ENCODE results near the gene INMT.

DNA sequence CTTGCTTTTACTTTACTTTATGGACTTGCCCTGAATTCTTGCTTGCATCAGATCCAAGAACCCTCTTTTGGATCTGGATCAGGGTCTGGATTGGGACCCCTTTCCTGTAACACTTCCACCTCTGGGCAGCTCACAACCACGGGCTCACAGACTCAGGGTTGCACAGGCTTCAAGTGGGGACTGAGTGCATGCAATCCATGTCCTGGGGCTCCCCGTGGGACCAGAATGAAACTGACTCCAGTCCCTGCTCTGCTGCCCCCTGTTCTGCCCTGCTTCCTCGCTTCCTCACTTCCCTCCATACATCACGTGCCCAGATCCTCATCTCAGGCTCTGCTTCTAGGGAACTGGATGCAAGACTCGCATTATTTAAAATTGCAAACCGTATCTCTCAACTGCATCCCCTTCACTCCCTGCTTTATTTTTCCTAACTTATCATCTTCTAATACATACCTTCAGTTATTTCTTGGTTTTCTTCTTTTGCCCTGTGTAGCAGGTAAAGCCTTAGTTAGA lies 23.3 kb upstream of the INMT start:
- TF ChIP-seq, protein P1, sequence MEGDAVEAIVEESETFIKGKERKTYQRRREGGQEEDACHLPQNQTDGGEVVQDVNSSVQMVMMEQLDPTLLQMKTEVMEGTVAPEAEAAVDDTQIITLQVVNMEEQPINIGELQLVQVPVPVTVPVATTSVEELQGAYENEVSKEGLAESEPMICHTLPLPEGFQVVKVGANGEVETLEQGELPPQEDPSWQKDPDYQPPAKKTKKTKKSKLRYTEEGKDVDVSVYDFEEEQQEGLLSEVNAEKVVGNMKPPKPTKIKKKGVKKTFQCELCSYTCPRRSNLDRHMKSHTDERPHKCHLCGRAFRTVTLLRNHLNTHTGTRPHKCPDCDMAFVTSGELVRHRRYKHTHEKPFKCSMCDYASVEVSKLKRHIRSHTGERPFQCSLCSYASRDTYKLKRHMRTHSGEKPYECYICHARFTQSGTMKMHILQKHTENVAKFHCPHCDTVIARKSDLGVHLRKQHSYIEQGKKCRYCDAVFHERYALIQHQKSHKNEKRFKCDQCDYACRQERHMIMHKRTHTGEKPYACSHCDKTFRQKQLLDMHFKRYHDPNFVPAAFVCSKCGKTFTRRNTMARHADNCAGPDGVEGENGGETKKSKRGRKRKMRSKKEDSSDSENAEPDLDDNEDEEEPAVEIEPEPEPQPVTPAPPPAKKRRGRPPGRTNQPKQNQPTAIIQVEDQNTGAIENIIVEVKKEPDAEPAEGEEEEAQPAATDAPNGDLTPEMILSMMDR (CRISPR knock-in tag; IDR thresholded peaks at IDR 0.05): no peak
- TF ChIP-seq RXRA (CRISPR knock-in tag; IDR thresholded peaks at IDR 0.05) (no peak), ZNF891 (CRISPR knock-in tag; IDR thresholded peaks at IDR 0.05) (no peak), CC2D1A (CRISPR knock-in tag; IDR thresholded peaks at IDR 0.05) (no peak), ZNF678 (CRISPR knock-in tag; IDR thresholded peaks at IDR 0.05) (no peak), TCF12 (IDR thresholded peaks at IDR 0.05) (no peak), TCF12 (CRISPR knock-in tag; IDR thresholded peaks at IDR 0.05) (no peak), ZIK1 (CRISPR knock-in tag; IDR thresholded peaks at IDR 0.05; ENCODE audit: borderline replicate concordance, low read depth) (no peak), PRPF4 (IDR thresholded peaks at IDR 0.05; ENCODE audit: low read depth, low read length, poor library complexity, severe bottlenecking) (no peak), EZH2 (conservative IDR thresholded peaks at IDR 0.05; ENCODE audit: low read depth, low read length) (no peak), POLR2AphosphoS5 (IDR thresholded peaks at IDR 0.05; ENCODE audit: low read depth, low read length) (no peak), GABPA (IDR thresholded peaks at IDR 0.05; ENCODE audit: low read depth, low read length) (no peak), GABPA (CRISPR knock-in tag; IDR thresholded peaks at IDR 0.05; ENCODE audit: low read depth) (no peak), ZNF354B (CRISPR knock-in tag; IDR thresholded peaks at IDR 0.05) (no peak)
- TF ChIP-seq, protein P2, sequence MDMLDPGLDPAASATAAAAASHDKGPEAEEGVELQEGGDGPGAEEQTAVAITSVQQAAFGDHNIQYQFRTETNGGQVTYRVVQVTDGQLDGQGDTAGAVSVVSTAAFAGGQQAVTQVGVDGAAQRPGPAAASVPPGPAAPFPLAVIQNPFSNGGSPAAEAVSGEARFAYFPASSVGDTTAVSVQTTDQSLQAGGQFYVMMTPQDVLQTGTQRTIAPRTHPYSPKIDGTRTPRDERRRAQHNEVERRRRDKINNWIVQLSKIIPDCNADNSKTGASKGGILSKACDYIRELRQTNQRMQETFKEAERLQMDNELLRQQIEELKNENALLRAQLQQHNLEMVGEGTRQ (IDR thresholded peaks at IDR 0.05; ENCODE audit: low read depth, low read length): no peak
- TF ChIP-seq, protein P2 (CRISPR knock-in tag; IDR thresholded peaks at IDR 0.05; ENCODE audit: borderline replicate concordance): no peak
- TF ChIP-seq, protein P3, sequence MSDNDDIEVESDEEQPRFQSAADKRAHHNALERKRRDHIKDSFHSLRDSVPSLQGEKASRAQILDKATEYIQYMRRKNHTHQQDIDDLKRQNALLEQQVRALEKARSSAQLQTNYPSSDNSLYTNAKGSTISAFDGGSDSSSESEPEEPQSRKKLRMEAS (IDR thresholded peaks at IDR 0.05): no peak
